GM19397 (cell line): Measurements from ENCODE around the gene FLOT2.
"Not testable (repeated sequence)": the region's sequence is repeated elsewhere in the genome, so short reads cannot be mapped to it uniquely, and the experiment has no call there.

Experiments
- ATAC-seq: cut with Tn5 transposase; IDR thresholded peaks from one replicate; pipeline ENCODE4 v1.9.1; 2021; ENCODE audit warnings: mild to moderate bottlenecking, moderate library complexity; ENCODE audit not compliant: unreplicated experiment

The FLOT2 gene

DNA sequence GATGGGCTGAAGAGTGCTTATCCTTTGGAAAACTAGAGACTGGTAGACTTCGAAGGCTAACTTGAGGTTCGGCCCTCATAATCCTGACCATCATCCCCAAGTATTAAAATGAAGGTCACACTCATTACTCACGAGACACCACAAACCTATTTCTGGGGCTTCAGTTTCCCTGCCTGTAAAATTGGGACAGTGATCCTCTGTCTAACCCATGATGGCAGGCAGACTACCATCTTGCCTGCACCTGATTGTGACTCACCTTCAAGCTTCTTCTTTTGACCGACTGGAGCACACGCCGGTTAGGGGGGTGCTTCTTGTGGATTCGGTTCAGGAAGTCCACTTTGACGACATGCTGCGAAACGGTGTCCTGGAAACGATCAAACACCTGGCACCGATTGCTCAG, 19.5 kb upstream of the FLOT2 start:
- no peak for ATAC-seq

- no peak for ATAC-seq
These were observed 18.9 kb upstream of the FLOT2 start for GRCh38 chr17:28916302-28916934.

DNA sequence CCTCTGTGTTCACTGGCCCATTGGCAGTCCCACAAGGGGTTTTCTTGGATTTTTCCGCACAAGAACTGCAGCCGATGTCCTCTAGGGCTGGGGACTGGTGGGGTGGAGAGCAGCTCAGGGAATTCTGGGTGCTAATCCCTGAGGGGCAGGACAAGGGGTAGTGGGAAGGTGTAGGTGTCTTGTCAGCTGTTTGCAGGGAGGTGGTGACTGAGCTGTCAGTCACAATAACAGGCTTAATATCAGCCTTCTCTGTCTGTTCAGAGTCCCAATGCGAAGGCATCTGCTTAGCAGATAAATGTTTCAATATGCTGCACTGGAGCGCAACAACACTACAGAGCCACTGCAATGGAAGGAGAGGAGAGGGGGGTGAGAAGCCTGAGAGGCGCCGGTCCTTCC, 15.4 kb upstream of the FLOT2 start:
- ATAC-seq: no peak

DNA sequence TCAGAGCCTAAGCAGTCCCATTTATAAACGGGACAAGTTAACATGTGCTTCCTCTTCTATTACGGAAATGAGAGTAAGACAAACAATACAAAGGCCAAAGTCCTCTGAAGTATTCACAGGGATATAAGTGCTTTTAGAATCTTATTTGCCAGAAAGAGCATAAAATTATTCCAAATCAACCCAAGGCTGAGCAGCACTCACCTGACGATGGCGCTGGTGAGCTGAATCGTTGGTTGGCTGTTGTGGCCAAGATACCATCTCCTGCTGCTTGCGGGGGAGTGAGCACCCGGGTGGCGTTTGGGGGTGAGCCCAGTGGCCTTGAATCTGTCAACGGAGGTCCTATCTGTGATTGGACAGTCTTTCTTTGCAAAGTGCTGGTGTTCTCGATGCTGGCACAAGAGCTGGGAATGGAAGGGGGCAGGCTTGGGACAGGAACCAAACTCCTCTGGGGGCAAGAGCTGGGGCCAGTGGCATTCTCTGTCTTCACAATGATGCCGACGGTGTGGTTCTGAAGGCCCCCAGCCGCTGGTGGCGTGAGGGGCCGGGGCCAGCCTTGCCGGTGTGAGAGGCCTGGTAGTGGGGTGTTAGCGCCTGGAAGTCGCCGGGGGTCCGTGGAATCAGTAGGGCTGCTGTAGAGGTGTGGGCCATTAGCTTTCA, 14.9 kb upstream of the FLOT2 start:
- ATAC-seq: no peak

GRCh38 chr17:28911411-28912045, 14.0 kb upstream of the FLOT2 start:
- ATAC-seq: no peak

DNA sequence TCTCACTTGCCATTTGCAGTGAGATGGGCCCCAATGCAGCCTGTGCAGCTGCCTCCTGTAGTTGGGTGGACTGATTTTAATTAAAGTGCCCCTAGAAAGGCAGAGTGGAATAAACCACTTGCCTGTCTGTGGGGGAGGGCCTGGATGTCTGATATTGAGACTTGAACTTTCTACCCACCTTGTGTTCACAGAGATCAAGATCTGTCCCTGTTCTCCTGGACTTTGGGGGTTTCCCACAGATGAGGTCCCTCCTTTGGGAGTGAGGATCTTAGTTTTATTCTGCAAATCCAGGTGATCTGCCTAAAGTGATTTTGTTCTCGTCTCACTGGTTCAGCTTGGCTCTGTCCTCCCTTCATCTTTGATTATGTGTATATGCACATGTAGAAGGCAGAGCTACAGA, 13.0 kb upstream of the FLOT2 start:
- no peak for ATAC-seq

- ATAC-seq: no peak
These were observed 11.2 kb upstream of the FLOT2 start for GRCh38 chr17:28908640-28909167.

- ATAC-seq: no peak
These were observed 10.4 kb upstream of the FLOT2 start for GRCh38 chr17:28907709-28908475.

- ATAC-seq: no peak
These were observed 9.3 kb upstream of the FLOT2 start for GRCh38 chr17:28906706-28907438.

DNA sequence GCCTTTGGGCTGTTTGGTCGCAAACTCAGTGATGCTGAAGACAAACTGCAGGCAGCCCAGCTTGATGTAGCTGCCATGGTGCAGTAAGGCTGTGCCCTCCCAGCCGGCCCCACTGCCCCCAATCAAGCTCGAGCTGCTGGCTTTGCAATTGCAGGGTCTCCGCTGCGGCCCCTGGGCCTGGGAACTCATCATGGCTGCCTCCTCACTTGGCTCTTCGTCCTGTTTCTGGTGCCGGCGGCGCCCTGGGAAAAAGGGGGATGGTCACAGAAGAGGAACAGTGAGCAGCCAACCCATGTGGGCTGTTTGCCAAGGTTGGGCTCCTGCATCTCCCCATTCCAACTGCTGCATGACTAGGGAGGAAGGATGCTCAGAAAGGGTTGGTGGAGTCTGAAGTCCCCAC, 8.7 kb upstream of the FLOT2 start:
- no peak for ATAC-seq

DNA sequence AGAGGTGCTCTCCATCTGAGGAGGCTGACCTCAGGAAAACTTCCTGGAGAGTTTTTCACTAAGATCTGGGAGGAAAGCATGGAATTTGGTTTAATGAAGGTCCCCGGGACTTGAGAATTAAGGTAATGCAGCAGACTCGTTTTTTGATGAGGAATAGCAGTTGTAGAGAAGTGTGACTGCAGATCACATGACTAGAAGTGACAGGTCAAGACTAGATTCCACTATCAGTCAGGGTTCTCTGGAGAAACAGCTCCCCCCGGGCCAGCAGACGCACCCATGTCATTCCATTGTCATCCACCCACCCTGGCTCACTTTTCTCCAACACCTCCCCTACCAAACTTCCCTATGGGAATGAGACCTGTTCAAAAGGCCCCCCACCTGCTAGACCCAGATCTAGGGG, 7.3 kb upstream of the FLOT2 start:
- no peak for ATAC-seq

DNA sequence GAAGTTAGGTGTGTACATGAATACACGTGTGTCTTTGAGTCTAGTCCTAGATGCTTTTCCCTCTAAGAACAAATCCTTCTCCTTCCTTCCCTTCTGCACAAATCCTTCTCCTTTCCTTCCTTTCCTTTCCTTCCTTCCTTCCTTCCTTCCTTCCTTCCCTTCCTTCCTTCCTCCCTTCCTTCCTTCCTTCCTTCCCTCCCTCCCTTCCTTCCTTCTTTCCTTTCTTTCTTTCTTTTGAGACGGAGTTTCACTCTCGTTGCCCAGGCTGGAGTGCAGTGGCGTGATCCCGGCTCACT, 6.0 kb upstream of the FLOT2 start:
- not testable (repeated sequence) for ATAC-seq

GRCh38 chr17:28902819-28903545, 5.4 kb upstream of the FLOT2 start, which contains the start of gene DHRS13:
Gene DHRS13 (minus strand): TSS chr17:28903079. CDS start chr17:28902944, 135 bp downstream.
- ATAC-seq: peak; percentile 86

DNA sequence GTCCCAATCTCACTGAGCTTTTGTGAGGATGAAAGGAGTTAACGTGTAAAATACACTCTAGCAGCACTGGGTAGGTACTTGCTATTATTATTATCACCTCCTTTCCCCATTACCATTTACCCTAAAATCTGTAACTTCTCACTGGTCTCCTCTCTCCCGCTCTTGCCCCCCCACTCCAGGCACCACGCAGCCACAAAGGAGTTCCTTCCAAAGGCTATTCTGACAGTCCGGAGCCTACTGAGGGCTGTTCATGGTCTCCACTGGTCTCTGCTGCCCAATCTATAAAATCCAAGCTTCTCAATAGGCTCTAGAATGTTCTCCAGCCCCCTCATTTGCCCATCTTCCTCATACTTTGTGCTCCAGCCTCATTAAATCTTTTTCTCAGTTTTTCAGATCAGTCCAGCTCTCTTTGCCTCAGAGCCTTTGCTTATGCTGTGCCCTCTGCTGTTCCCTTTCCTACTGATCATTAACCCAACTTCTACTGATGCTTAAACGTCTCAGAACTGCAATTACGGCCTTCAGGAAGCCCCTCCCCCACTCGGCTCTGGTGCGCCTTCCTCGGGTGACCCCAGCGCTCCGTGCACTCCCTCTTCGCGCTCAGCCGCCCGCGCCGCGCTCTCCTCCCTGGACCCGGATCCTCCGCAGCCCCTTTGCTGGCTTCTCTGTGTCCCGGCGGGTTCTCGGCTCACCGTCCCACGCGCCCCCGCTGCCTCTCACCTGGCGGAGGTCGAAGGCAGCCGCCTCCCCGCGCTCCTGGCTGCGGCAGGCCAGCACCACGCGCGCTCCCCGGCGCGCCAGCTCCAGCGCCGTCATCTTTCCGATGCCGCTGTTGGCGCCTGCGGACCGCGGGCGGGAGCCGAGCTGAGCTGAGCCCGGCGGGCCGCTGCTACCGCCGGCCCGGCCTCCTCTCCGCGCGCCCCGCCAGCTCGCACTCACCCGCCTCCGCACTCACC, 4.6 kb upstream of the FLOT2 start:
- peak; percentile 45 for ATAC-seq

GRCh38 chr17:28900986-28901726, 3.6 kb upstream of the FLOT2 start:
- ATAC-seq: no peak

GRCh38 chr17:28899212-28899815, 1.8 kb upstream of the FLOT2 start:
- no peak for ATAC-seq

GRCh38 chr17:28898527-28898955, 1.0 kb upstream of the FLOT2 start:
- ATAC-seq: no peak
